GM12864 (cell line): ENCODE results near the gene ADH6.
"Not testable (repeated sequence)": the region's sequence is repeated elsewhere in the genome, so short reads cannot be mapped to it uniquely, and the experiment has no call there.

Source experiments
- DNase-seq: peaks from one replicate; pipeline ENCODE4 v3.0.0-alpha.2; 2011; ENCODE audit warnings: low read depth
- H3K4me3 ChIP-seq: 2 replicates; pipeline ENCODE4 v1.5.1; 2011; ENCODE audit warnings: mild to moderate bottlenecking, low read depth, low read length, control low read depth
- CTCF ChIP-seq: IDR thresholded peaks from 2 replicates; pipeline ENCODE4 v1.5.1; 2011; ENCODE audit warnings: low read depth, mild to moderate bottlenecking, moderate library complexity, low read length, control low read depth, inconsistent platforms; ENCODE audit errors: missing control alignments

The ADH6 gene

GRCh38 chr4:99207069-99207743, 11.8 kb downstream of the ADH6 start:
- no peak overlapping the region for H3K4me3 ChIP-seq
- no peak for DNase-seq
- no peak for TF ChIP-seq CTCF

- no peak for DNase-seq
- no peak overlapping the region for H3K4me3 ChIP-seq
- no peak for TF ChIP-seq CTCF
These were observed 13.7 kb downstream of the ADH6 start for GRCh38 chr4:99205153-99205979.

GRCh38 chr4:99202536-99202935, 16.5 kb downstream of the ADH6 start:
- no peak overlapping the region for H3K4me3 ChIP-seq
- no peak for TF ChIP-seq CTCF
- no peak for DNase-seq

GRCh38 chr4:99202094-99202493, 17.0 kb downstream of the ADH6 start:
- no peak for TF ChIP-seq CTCF
- no peak for DNase-seq
- H3K4me3 ChIP-seq = no peak overlapping the region

GRCh38 chr4:99201690-99202089, 17.4 kb downstream of the ADH6 start:
- TF ChIP-seq CTCF = no peak

GRCh38 chr4:99200138-99200537, 18.9 kb downstream of the ADH6 start:
- DNase-seq = no peak
- no peak overlapping the region for H3K4me3 ChIP-seq
- no peak for TF ChIP-seq CTCF

More at GRCh38 chr4:99201690-99202089, 17.4 kb downstream of the ADH6 start:
- DNase-seq = no peak
- no peak overlapping the region for H3K4me3 ChIP-seq

GRCh38 chr4:99190336-99190735, 28.7 kb downstream of the ADH6 start:
- no peak for TF ChIP-seq CTCF
- no peak for DNase-seq
- H3K4me3 ChIP-seq = no peak overlapping the region

- DNase-seq, H3K4me3 ChIP-seq: not testable (repeated sequence)
These were observed 29.1 kb downstream of the ADH6 start for GRCh38 chr4:99189900-99190299.
